Measurements from ENCODE around the gene DNAH2.

Gene DNAH2

GRCh38 chr17:7721612-7722011 is 4.1 kb downstream of the DNAH2 start:
- DNase-seq (ENCODE audit: low read depth in 2 of 2) = no peak

GRCh38 chr17:7727886-7728285 is 10.3 kb downstream of the DNAH2 start:
- DNase-seq (ENCODE audit: low read depth in 2 of 2) = no peak

DNA sequence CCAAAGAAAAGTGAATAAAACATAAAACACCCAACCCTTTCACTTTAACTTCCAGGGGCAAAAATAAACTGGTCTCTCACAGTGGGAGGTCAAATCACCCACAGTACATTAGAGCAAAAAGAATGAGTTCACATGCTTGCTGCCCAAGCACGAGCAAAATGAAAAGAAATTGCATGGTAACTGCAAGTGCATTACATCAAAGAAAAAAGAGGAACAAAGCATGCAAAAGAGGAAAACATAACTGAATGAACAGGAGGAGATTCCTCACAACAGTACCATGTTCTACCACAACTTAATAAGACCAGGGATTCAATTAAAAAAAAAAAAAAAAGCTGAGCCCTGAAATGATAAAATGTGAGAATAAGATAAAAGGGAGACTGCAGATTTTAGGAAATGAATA is 12.3 kb downstream of the DNAH2 start:
- DNase-seq (ENCODE audit: low read depth in 2 of 2) = no peak

- DNase-seq (ENCODE audit: low read depth in 2 of 2) = no peak
These were observed 15.5 kb downstream of the DNAH2 start for GRCh38 chr17:7732981-7733539.

DNA sequence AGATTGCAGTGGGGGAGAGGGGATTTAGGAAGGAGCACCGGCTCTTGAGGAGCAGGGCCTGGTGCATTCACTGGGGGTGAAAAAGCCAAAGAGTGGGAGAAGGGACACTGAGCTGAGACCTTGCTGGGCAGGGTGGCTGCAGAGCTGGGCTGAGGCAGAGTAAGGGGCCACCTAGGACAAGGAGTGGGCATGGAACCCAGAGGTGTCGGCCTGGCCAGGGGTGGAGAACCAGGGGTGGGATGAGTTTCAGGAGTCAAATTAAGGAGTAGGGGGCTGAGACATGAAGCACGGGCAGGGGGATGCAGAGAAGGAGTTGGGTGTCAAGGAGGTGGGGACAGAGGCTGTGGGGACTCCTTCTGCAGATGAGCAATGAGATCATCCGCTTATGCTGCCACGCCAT is 20.1 kb downstream of the DNAH2 start:
- DNase-seq (ENCODE audit: low read depth in 2 of 2) = no peak

- DNase-seq (ENCODE audit: low read depth in 2 of 2) = no peak
These were observed 22.2 kb downstream of the DNAH2 start for GRCh38 chr17:7739746-7740145.

- DNase-seq (ENCODE audit: low read depth in 2 of 2) = no peak
These were observed 23.0 kb downstream of the DNAH2 start for GRCh38 chr17:7740481-7741001.

- DNase-seq (ENCODE audit: low read depth in 2 of 2) = no peak
These were observed 25.2 kb downstream of the DNAH2 start for GRCh38 chr17:7742729-7743128.

DNA sequence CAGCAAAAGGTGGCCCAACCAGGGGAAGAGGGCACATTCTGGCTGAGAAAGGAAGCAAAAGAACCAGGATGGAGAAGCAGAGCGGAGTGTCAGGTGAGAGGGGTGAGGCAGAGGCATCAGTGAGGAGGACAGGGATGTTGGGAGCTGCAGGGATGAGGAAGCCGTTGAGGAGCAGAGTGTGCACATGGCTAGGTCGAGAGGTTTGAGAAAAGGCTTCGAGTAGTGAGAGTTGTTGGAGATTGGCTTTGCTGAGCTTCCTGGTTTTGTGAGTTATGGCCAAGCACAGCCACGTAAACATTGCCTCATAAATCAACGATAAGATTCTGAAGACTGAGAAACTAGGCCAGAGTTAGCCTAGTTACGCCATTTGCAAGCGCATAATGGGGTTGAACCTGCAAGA is 26.9 kb downstream of the DNAH2 start:
- no peak for DNase-seq (ENCODE audit: low read depth in 2 of 2)

GRCh38 chr17:7745748-7746470 is 28.4 kb downstream of the DNAH2 start:
- DNase-seq (ENCODE audit: low read depth in 2 of 2) = no peak

DNA sequence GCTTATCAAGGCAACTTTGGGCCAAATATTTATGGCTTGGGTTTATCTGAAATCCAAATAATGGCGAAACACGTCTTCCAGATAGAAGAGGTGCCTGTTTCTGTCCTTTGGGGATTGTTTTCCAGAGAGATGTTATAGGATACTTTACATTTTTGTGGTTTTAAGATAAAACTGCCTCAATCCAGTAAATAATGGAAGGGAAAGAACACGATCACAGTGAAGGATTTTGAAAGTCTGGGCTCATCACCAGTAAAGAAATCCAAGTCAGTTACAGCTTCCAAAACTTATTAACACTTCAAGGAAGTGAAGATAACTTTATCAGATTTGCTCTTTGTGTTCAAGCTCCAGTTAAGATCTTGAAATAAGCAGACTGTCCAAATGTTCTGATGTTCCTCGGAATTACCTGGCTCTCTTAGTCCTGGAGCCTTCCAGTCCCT is 30.1 kb downstream of the DNAH2 start:
- DNase-seq (ENCODE audit: low read depth in 2 of 2) = no peak

- no peak for DNase-seq (ENCODE audit: low read depth in 2 of 2)
These were observed 30.7 kb downstream of the DNAH2 start for GRCh38 chr17:7748076-7748775.

- no peak for DNase-seq (ENCODE audit: low read depth in 2 of 2)
These were observed 32.8 kb downstream of the DNAH2 start for GRCh38 chr17:7750321-7750821.

- DNase-seq (ENCODE audit: low read depth in 2 of 2) = no peak
These were observed 37.1 kb downstream of the DNAH2 start for GRCh38 chr17:7754656-7755055.

GRCh38 chr17:7755095-7755890 is 37.7 kb downstream of the DNAH2 start:
- DNase-seq (ENCODE audit: low read depth in 2 of 2) = no peak

DNA sequence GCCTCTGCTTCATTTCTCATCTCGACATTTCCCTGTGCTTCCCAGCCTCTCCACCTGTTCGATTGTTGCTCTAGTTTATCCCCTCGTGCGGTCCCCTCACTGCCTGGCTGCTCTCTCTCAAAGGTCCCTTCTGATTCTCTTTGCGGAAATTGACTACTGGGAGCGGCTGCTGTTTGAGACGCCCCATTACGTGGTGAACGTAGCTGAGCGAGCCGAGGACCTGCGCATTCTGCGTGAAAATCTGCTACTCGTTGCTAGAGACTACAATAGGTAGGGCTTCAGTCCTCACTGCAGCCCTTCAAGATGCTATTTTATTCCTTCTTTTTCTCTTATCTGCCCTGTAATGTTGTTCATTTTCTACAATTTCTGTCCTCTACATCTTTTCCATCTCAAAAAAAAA is 39.4 kb downstream of the DNAH2 start:
- no peak for DNase-seq (ENCODE audit: low read depth in 2 of 2)

GRCh38 chr17:7763919-7764318 is 46.4 kb downstream of the DNAH2 start:
- no peak for DNase-seq (ENCODE audit: low read depth in 2 of 2)

GRCh38 chr17:7767004-7767403 is 49.5 kb downstream of the DNAH2 start:
- no peak for DNase-seq (ENCODE audit: low read depth in 2 of 2)

- no peak for DNase-seq (ENCODE audit: low read depth in 2 of 2)
These were observed 50.0 kb downstream of the DNAH2 start for GRCh38 chr17:7767405-7768021.

GRCh38 chr17:7769854-7770253 is 52.3 kb downstream of the DNAH2 start:
- no peak for DNase-seq (ENCODE audit: low read depth in 2 of 2)

DNA sequence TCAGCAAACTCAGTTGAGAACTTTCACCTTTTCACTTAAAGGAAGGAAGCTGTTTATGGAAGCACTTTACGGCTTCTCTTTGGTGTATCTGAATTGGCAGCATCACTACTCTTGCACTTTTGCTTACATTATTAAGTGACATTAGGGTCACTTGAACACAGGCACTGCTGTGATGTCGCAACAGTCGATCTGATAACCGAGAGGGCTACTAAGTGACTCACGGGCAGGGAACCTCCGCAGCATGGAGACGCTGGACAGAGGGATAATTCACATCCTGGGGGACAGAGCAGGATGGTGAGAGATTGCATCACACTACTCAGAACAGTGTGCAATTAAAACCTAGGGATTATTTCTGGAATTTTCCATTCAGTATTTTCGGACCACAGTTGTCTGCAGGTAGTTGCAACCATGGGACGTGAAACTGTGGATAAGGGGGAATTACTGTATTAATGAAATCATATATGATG is 56.5 kb downstream of the DNAH2 start:
- DNase-seq (ENCODE audit: low read depth in 2 of 2) = no peak
